Natural killer cell treated with Interleukin-12 subunit alpha and Interleukin-12 subunit beta and Interleukin-15 and Interleukin-18, amount 100 ng/mL, for 72 hours (primary cell): ENCODE measurements around the gene SREBF2. TPM values are rescaled to one million over a fixed set of nuclear protein-coding genes. Genes with fewer than 3 reads are reported as not detected.

Experiments used
- ATAC-seq, 2 donors: fragments of 150-1000 bp; cut with Tn5 transposase in 1 of 2; sonication (Bioruptor Pico), chemical (Tn5 transposase) in 1 of 2; 2 replicates each; pipeline ENCODE4 v1.10.0; 2021
- DNase-seq: peaks from one replicate; pipeline ENCODE4 v3.0.0; 2022; ENCODE audit warnings: low spot score
- H3K27ac Mint-ChIP-seq, 2 donors: 1 replicate in 1 of 2; 2 replicates in 1 of 2; pipeline ENCODE4 v1.8.0; 2022; ENCODE audit warnings: mixed read lengths in 2 of 2, mild to moderate bottlenecking in 1 of 2, moderate library complexity in 1 of 2
- H3K27me3 Mint-ChIP-seq, 2 donors: 1 replicate in 1 of 2; 2 replicates in 1 of 2; pipeline ENCODE4 v1.8.0; 2022; ENCODE audit warnings: mixed read lengths in 2 of 2
- H3K36me3 Mint-ChIP-seq: one replicate; pipeline ENCODE4 v1.8.0; 2022; ENCODE audit warnings: mixed read lengths
- H3K4me1 Mint-ChIP-seq, 2 donors: 1 replicate in 1 of 2; 2 replicates in 1 of 2; pipeline ENCODE4 v1.8.0; 2022; ENCODE audit warnings: low read depth in 2 of 2, mixed read lengths in 2 of 2, mild to moderate bottlenecking in 1 of 2
- H3K4me3 Mint-ChIP-seq: one replicate; pipeline ENCODE4 v1.8.0; 2022; ENCODE audit warnings: mixed read lengths
- H3K9me3 Mint-ChIP-seq: 2 replicates; pipeline ENCODE4 v1.8.0; 2022; ENCODE audit warnings: mixed read lengths
- total RNA-seq, 2 donors: library from RNA; stranded (reverse); gene quantifications; one replicate each; pipeline ENCODE4 v1.2.3, GENCODE V29; 2022

SREBF2 gene
- total RNA-seq, result 100 to 1,000 TPM; 205 to 211 TPM

DNA sequence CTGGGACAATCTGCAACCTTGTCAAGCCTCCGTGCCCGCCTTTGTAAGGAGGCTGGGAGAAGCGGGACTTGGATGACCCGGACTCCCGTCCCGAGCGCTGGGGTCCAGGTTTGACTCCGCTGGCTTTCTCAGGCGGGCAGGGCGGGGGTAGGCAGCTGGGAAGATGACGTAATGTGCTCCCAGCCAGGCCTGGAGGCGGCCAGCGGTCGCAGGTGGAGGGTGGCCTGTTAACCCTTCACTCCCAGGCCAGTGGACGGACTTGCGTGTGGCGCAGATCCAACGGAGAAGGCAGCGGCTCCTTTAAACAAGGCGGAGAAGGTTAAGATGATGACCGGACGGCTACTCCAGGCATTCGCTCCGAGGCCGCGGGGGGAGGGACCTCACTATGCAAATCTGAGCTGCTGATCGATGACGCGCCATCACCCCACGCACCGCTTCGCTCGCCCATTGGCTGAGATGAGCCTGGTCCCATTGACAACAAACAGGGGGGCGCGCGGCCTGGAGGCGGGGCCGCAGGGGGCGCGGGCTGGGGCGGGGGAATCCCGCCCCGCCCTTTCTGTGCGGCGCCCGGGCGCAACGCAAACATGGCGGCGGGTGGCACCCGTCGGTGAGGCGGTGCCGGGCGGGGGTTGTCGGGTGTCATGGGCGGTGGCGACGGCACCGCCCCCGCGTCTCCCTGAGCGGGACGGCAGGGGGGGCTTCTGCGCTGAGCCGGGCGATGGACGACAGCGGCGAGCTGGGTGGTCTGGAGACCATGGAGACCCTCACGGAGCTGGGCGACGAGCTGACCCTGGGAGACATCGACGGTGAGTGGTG lies at the start of gene SREBF2:
SREBF2 (plus strand) TSS at position 553 of the 816 bp plus-strand sequence; CDS start at position 719, 166 bp downstream.
- Mint-ChIP-seq H3K27me3 (no peaks in the 10 kb centered on the region), H3K36me3 (peaks cover 22% of the 10 kb centered on the region), H3K4me1 (peaks cover 40 to 45% of the 10 kb centered on the region in 2 donors), H3K9me3 (no peaks in the 10 kb centered on the region), H3K4me3 (peak within 1 kb of the TSS; percentile 96), H3K27ac (peak within 1 kb of the TSS; percentile 99 to 100)
- ATAC-seq (peak; percentile 96 to 97), DNase-seq (peak; percentile 100)

DNA sequence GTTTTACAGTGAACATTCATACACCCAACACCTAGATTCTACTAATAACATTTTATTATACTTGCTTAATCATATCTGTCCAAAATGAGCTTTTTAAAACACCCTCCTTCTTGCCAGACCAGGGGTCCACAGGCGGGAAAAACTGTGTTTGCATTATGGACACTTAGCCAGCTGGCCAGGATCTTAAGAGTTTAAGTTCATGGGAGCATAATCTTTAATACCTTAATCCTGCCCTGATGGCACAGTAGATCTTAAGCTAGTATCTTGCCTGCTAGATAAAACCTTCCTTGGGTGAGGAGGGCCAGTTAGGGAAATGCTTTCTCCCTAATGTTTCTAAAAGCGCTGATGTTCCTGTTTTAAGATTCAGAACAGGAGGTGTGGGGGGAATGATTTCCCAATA lies 45.6 kb upstream of the SREBF2 start:
- peaks cover 6% of the 10 kb centered on the region for H3K36me3 Mint-ChIP-seq
- peak overlapping the region in 1 of 2 donors; percentile 50 for H3K27ac Mint-ChIP-seq
- H3K4me1 Mint-ChIP-seq, result peaks cover 15 to 25% of the 10 kb centered on the region in 2 donors
- no peaks in the 10 kb centered on the region for H3K9me3 Mint-ChIP-seq
- no peaks in the 10 kb centered on the region for H3K27me3 Mint-ChIP-seq
- DNase-seq (no peak), ATAC-seq (no peak)
- no peak overlapping the region for H3K4me3 Mint-ChIP-seq

DNA sequence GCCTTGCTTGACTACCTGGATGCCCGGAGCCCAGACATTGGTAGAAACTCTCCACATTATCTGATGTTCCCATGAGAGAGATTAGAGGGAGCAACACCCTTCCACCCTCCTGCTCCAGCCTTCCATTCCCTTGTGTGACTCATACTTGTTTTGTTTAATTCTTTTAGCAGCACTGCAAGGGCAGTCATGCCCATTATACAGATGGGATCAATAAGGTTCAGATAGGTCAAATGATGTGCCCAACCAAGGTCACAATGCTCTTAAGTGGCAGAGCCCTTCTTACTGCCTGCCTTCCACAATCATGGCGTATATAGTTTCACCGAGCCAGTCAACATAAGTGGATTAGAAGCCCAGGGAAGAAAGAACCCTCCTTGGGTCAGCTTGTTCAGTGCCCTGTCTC lies 39.0 kb upstream of the SREBF2 start:
- Mint-ChIP-seq H3K27me3 (no peaks in the 10 kb centered on the region), H3K4me1 (peaks cover 6 to 21% of the 10 kb centered on the region in 2 donors), H3K27ac (no peak overlapping the region), H3K36me3 (peaks cover 12% of the 10 kb centered on the region), H3K4me3 (no peak overlapping the region), H3K9me3 (no peaks in the 10 kb centered on the region)
- DNase-seq, result no peak
- ATAC-seq, result no peak

DNA sequence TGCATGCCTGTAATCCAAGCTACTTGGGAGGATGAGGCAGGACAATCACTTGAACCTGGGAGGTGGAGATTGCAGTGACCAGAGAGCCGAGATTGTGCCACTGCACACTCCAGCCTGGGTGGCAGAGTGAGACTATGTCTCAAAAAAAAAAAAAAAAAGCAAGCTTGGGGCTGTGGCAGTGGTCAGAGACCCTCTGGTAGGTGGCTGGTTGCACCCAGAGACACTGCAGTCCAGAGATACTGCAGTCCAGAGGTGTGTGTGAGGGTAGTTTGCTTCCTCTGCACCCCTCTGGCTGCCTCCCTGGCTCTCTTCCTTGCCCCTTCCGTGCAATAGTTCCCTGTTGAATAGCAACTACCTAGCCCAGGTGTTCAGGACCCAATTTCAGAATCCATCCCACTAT lies 34.2 kb upstream of the SREBF2 start:
- DNase-seq (no peak), ATAC-seq (no peak)
- H3K4me3 Mint-ChIP-seq, result peak overlapping the region; percentile 84
- H3K9me3 Mint-ChIP-seq, result no peaks in the 10 kb centered on the region
- H3K27me3 Mint-ChIP-seq, result no peaks in the 10 kb centered on the region
- H3K27ac Mint-ChIP-seq, result peak overlapping the region; percentile 86 to 92
- H3K36me3 Mint-ChIP-seq, result peaks cover 6% of the 10 kb centered on the region
- peaks cover 25 to 30% of the 10 kb centered on the region in 2 donors for H3K4me1 Mint-ChIP-seq

DNA sequence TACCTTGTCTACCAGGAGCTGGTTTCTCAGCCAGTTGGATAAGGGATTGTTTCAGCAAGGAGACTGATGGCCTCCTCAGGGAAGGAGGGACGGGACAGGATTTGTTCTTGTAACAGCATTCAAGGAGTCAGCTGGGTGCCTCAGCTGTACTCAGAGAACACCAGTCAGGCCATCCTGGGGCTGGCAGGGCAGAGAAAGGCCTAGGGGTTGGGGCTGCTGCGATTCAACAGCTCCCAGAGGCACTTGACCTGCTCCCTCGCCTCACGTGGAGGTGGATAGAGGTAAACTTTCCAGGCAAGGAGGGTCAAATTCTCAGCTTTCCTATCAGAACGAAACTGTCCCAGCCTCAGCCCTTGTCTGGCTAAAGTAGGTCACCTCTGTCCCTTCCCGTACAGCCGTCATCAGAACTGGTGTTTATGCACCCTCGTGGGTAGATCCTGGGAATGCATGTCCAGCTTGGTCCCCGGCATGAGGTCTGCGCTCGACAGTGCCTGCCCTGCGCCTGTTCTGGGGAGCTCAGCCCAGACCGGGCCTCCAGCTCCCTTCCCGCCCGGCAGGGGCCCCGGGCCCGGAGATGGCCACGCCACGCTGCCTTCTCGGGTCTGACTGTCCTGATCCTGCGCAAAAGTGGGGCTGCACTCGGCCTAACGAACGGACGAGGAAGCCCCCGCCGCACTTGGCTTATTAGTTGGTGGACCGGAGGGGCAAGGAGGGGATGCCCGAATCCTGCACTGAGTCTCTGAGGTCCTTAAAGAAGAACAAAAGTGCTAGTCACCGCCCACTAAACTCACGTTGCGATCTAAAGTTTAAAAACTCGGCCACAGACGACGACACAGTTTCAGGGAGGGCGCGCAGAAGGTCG lies 33.2 kb upstream of the SREBF2 start:
- Mint-ChIP-seq H3K9me3 (no peaks in the 10 kb centered on the region), H3K4me1 (peaks cover 33 to 35% of the 10 kb centered on the region in 2 donors), H3K36me3 (peaks cover 4% of the 10 kb centered on the region), H3K4me3 (peak overlapping the region; percentile 84), H3K27ac (peak overlapping the region; percentile 86 to 92), H3K27me3 (no peaks in the 10 kb centered on the region)
- DNase-seq (no peak), ATAC-seq (peak; percentile 52)

DNA sequence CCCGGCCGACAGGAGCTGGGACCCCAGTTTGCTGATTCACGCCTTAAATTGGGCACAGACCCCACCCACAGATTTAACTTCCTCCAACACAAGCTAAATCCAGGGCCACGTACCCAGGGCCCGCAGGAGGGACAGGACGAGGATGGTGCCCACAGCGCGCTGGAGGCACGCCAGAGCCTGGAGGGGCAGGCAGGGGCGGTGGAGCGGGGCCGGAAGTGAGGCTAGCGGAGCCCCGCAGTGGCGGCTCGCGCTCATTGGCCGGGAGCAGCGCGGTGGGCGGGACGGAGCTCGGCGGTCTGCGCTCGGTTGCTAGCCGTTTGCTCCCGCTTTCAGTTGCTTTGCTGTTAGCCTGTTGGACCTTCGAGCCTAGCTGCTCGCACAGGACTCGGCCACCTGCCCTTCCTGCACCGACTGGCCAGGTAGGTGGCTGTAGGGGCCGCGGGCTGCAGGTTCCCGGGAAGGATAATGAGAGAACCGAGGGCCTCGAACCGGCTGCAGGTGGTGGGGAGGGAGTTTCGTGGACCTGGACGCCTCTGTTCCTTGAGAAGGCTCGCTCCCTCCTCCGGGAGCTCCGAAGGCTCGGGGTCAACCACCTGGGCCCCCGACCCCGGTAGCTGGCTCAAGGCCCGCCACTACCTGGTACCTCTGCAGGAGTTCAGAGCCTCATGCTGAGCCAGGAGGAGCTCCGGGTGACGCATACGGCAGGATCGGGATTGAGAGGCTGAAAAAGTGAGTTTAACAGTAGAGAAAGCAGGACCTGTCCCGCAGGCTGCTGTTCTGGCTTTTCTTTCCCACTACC lies 32.4 kb upstream of the SREBF2 start, which contains the start of gene CCDC134:
CCDC134 (plus strand) TSS at position 332 of the 799 bp plus-strand sequence. CDS start 8,212 bp downstream, outside the sequence.
- peak; percentile 96 for DNase-seq
- Mint-ChIP-seq H3K4me1 (peaks cover 34 to 39% of the 10 kb centered on the region in 2 donors), H3K27me3 (no peaks in the 10 kb centered on the region), H3K9me3 (no peaks in the 10 kb centered on the region), H3K4me3 (peak within 1 kb of the TSS; percentile 84), H3K27ac (peak within 1 kb of the TSS; percentile 86 to 92), H3K36me3 (no peaks in the 10 kb centered on the region)
- ATAC-seq, result peak; percentile 98 to 99

DNA sequence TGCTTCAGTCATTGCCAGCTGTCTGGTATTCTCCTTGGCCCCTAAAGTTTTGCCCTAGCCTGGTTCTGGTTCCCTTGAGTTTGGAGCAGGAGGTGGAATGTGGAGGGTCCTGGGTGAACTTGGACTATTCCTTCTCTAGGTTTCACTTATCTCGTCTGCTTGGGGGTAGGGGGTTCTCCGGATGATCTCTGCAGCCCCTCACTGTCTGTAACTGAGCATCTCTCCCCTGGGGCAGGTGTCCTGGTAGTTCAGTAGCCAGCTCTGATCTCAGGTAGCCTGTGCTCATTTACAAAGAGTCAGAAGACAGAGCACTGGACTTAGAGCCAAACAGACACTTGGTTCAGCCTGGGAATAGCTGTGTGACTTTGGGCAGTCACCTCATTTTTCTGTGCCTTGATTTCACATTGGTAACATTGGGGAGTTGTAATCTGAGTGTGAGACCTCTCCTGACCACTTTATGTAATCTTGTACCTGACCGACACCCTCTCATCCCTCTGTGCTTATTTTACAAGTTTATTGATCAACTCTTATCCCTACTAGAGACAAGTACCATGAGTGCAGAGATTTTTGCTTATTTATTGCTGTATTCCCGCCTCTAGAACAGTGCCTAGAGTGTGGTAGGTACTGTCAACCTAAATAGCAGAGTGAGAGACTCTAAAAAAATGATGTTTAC lies 31.6 kb upstream of the SREBF2 start:
- H3K27me3 Mint-ChIP-seq, result no peaks in the 10 kb centered on the region
- peaks cover 34 to 36% of the 10 kb centered on the region in 2 donors for H3K4me1 Mint-ChIP-seq
- ATAC-seq (no peak), DNase-seq (no peak)
- peak overlapping the region; percentile 84 for H3K4me3 Mint-ChIP-seq
- no peaks in the 10 kb centered on the region for H3K9me3 Mint-ChIP-seq
- no peaks in the 10 kb centered on the region for H3K36me3 Mint-ChIP-seq
- H3K27ac Mint-ChIP-seq, result peak overlapping the region; percentile 86 to 92

DNA sequence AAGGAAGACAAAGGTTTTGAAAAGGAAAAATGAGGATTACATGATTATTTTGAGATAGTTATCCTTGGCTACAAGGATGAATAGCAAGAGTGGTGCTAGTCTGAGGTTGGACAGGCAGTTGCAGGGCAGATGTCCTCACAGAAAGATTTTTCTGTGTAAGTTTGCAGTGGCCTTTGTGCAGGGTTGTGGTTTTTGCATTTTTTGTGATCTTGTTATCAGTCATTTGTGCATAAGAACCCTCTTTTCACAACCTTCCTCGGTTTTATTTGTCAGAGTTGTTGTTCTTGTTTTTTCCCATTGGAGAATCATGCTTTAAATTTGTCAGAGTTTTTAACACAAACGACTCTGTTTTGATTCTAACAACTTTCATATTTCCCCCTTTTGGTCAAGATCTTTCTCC lies 31.0 kb upstream of the SREBF2 start:
- peaks cover 34 to 36% of the 10 kb centered on the region in 2 donors for H3K4me1 Mint-ChIP-seq
- DNase-seq (no peak), ATAC-seq (no peak)
- H3K9me3 Mint-ChIP-seq, result no peaks in the 10 kb centered on the region
- no peaks in the 10 kb centered on the region for H3K36me3 Mint-ChIP-seq
- H3K27ac Mint-ChIP-seq, result peak overlapping the region; percentile 86 to 92
- H3K4me3 Mint-ChIP-seq, result peak overlapping the region; percentile 84
- no peaks in the 10 kb centered on the region for H3K27me3 Mint-ChIP-seq

DNA sequence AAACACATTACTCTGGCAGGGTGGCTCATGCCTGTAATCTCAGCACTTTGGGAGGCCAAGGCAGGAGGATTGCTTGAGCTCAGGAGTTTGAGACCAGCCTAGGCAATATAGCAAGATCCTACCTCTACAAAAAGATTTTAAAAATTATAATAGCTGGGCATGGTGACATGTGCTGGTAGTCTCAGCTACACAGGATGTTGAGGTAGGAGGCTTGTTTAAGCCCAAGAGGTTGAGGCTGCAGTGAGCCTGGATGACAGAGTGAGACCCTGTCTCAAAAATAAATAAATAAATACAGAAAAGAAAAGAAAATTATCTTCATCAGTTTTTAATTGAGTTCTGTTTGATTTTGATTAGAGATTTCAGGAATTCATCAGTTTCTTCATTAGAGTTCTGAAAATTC lies 27.3 kb upstream of the SREBF2 start:
- Mint-ChIP-seq H3K4me1 (peaks cover 23 to 35% of the 10 kb centered on the region in 2 donors), H3K4me3 (no peak overlapping the region), H3K9me3 (no peaks in the 10 kb centered on the region), H3K27ac (no peak overlapping the region), H3K36me3 (no peaks in the 10 kb centered on the region), H3K27me3 (no peaks in the 10 kb centered on the region)
- DNase-seq (no peak), ATAC-seq (no peak)

DNA sequence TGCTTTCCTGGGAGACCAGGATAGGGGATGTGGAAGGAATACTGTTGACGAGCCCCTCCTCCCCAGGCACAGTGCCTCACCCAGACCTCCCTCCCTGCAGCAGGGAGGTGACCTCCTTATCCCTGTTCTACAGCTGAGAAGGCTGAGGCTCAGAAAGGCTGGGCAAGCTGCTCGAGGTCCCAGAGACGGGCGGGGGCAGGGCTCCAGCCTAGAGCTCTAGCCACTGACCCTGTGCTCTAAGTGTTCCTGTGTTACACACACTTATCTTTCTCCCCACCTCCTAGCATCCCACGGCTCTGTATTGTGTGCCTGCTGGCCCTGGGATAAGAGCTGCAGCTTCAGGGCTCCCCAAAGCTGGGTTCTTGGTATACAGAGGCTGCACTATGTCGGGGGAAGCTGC lies 24.5 kb upstream of the SREBF2 start:
- ATAC-seq, result peak in 1 of 2 donors; percentile 31

DNA sequence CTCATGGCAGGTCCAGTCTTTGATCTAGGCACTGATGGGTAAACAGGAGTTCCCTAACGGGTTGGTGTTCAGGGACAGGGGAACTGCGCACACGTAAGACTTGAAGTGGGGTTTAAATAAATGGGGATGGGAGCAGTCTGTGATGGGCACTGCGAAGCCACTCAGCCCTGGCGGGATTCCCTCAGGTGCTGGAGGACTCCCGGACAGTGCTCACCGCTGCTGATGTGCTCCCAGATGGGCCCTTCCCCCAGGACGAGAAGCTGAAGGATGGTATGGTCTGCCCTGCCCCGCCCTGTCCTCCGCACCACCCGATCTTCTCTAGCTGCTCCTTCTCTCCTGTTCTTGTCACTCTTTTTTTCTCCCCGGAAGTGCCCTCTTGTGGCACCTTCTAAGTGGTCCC lies 22.9 kb upstream of the SREBF2 start:
- H3K4me1 Mint-ChIP-seq, result peaks cover 0 to 11% of the 10 kb centered on the region in 2 donors
- H3K27me3 Mint-ChIP-seq, result no peaks in the 10 kb centered on the region
- ATAC-seq, result no peak
- no peaks in the 10 kb centered on the region for H3K9me3 Mint-ChIP-seq
- DNase-seq, result no peak
- no peak overlapping the region for H3K4me3 Mint-ChIP-seq
- no peak overlapping the region for H3K27ac Mint-ChIP-seq
- H3K36me3 Mint-ChIP-seq, result no peaks in the 10 kb centered on the region

More for the DNA sequence above, 24.5 kb upstream of the SREBF2 start:
- peaks cover 9 to 19% of the 10 kb centered on the region in 2 donors for H3K4me1 Mint-ChIP-seq
- peak overlapping the region in 1 of 2 donors; percentile 74 for H3K27ac Mint-ChIP-seq
- no peak for DNase-seq
- H3K36me3 Mint-ChIP-seq, result no peaks in the 10 kb centered on the region
- H3K9me3 Mint-ChIP-seq, result no peaks in the 10 kb centered on the region
- no peak overlapping the region for H3K4me3 Mint-ChIP-seq
- H3K27me3 Mint-ChIP-seq, result no peaks in the 10 kb centered on the region

DNA sequence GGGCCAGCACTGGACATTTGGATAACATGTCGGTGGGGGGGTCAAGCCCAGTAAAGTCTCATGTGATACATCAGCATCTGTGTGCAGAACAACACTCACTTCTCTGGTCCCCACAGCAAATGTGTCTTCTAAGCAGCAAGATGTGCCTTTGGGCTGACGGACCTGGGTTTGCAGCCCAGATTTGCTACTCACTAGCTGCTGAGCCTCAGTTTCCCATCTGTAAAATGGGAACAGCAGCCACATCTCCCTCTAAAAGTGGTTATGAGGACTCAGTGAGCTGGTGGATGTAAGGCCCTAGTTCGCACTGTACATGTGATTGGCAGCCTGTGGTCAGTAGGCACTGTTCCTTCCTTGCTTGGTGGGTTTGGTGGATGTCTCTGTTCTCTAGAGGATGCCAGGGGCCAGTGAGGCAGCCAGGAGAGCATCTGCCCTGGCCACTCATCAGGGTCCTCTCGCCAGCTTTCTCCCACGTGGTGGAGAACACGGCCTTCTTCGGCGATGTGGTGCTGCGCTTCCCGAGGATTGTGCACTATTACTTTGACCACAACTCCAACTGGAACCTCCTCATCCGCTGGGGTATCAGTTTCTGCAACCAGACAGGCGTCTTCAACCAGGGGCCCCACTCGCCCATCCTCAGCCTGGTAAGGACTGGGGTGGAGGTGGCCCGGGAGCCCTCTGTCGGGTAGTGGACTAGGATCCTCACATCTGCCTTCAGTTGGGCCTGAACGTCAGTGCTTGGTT lies 19.9 kb upstream of the SREBF2 start:
- no peak for DNase-seq
- H3K36me3 Mint-ChIP-seq, result no peaks in the 10 kb centered on the region
- H3K4me3 Mint-ChIP-seq, result no peak overlapping the region
- H3K9me3 Mint-ChIP-seq, result no peaks in the 10 kb centered on the region
- no peak overlapping the region for H3K27ac Mint-ChIP-seq
- H3K4me1 Mint-ChIP-seq, result peaks cover 0 to 12% of the 10 kb centered on the region in 2 donors
- no peaks in the 10 kb centered on the region for H3K27me3 Mint-ChIP-seq
- ATAC-seq, result no peak
